HuH-7.5 (cell line): Measurements from ENCODE around the gene LHFPL2.
"Not testable (repeated sequence)": the region's sequence is repeated elsewhere in the genome, so short reads cannot be mapped to it uniquely, and the experiment has no call there.

Experiments used
- DNase-seq: peaks from one replicate; pipeline ENCODE4 v3.0.0; 2011; ENCODE audit warnings: low spot score

Gene LHFPL2

GRCh38 chr5:78457507-78457906, 191.1 kb downstream of the LHFPL2 start:
- DNase-seq = not testable (repeated sequence)

DNA sequence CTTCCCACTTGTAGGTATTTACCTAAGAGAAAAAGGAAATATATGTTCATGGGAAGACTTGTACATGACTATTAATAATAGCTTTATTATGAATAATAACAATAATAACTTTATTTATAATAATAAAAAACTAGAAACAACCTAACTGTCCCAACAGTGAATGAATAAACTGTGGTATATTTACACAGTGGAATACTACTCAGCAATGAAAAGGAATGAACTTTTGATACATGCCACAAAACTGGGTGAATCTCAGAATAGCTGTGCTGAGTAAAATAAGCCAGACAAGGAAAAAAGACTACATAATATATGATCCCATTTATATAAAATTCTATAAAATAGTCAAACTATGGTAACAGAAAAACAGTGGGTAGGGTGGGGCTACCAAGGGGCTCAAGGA, 199.5 kb downstream of the LHFPL2 start:
- no peak for DNase-seq

DNA sequence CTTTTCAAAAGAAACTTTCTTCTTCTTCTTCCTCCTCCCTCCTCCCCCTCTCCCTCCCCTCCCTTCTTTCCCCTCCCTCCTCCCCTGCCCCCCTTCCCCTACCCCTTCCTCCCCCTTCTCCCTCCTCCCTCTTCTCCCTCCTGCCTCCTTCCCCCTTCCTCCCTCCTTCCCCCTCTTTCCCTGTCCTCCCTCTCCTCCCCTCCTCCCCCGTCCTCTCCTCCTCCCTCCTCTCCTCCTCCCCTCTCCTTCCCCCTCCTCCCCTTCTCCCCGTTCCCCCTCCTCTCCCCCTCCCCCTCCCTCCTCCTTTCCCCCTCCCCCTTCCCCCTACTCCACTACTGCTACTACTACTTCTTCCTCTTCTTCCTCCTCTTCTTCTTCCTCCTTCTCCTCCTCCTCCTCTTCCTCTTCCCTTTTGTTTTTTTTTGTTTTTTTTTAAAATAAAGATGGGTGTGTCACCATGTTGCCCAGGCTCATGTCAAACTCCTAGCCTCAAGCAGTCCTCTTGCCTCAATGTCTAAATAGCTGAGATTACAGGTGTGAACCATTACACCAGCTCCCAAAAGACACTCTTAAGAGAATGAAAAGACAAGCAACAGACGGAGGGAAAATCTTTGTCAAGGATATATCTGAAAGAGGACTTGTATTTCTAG, 200.7 kb downstream of the LHFPL2 start:
- no peak for DNase-seq
